MCF 10A (cell line): ENCODE results near the gene DUSP2. TPM values are rescaled to one million over a fixed set of nuclear protein-coding genes. Genes with fewer than 3 reads are reported as not detected.

ENCODE experiments used
- BruUV-seq: library from RNA; stranded (reverse); fragments of 400-500 nt; replicated peaks from 2 replicates; lab custom pipeline; 2021; lab: Mats Ljungman, UMichigan
- CTCF ChIA-PET: fragments of 300-600 bp; sonication (Branson Sonifier 250); formaldehyde crosslinking; extraction: SDS; loops from one replicate; lab custom pipeline; 2021; ENCODE audit warnings: antibody characterized with exemption, inconsistent platforms; lab: Yijun Ruan, JAX
- POLR2A ChIA-PET: fragments of 300-600, 350-650 bp; sonication (Branson Sonifier 250); formaldehyde crosslinking; extraction: SDS; loops from one replicate; lab custom pipeline; 2020; ENCODE audit warnings: antibody characterized with exemption, inconsistent platforms; lab: Yijun Ruan, JAX
- DNase-seq: peaks from one replicate; pipeline ENCODE4 v3.0.0-alpha.2; 2018; ENCODE audit not compliant: unreplicated experiment
- H3K27ac Mint-ChIP-seq: one replicate; pipeline ENCODE4 v1.8.0; 2022; ENCODE audit warnings: mild to moderate bottlenecking, low read depth, mixed read lengths; ENCODE audit not compliant: unreplicated experiment
- H3K27me3 Mint-ChIP-seq: one replicate; pipeline ENCODE4 v1.8.0; 2022; ENCODE audit warnings: mixed read lengths; ENCODE audit not compliant: insufficient read depth, unreplicated experiment
- H3K36me3 Mint-ChIP-seq: one replicate; pipeline ENCODE4 v1.8.0; 2022; ENCODE audit warnings: mild to moderate bottlenecking, moderate library complexity, mixed read lengths; ENCODE audit not compliant: insufficient read depth, unreplicated experiment
- H3K4me1 Mint-ChIP-seq: one replicate; pipeline ENCODE4 v1.8.0; 2022; ENCODE audit warnings: mixed read lengths; ENCODE audit not compliant: insufficient read depth, unreplicated experiment
- H3K4me3 Mint-ChIP-seq: one replicate; pipeline ENCODE4 v1.8.0; 2022; ENCODE audit warnings: mild to moderate bottlenecking, moderate library complexity, mixed read lengths; ENCODE audit not compliant: unreplicated experiment
- H3K9me3 Mint-ChIP-seq: one replicate; pipeline ENCODE4 v1.8.0; 2022; ENCODE audit warnings: mixed read lengths; ENCODE audit not compliant: unreplicated experiment
- CTCF ChIP-seq: fragments of 200-600 bp; IDR thresholded peaks from one replicate; pipeline ENCODE4 v1.8.0; 2022; ENCODE audit warnings: antibody characterized with exemption, mild to moderate bottlenecking; ENCODE audit not compliant: unreplicated experiment
- intact Hi-C: fragments of 100-400 bp; cut with micrococcal nuclease; formaldehyde crosslinking; loops from 2 replicates; pipeline ENCODE4 v1.14.1; 2022
- total RNA-seq: library from RNA; stranded (reverse); gene quantifications from 2 replicates; pipeline ENCODE4 v1.2.3, GENCODE V29; 2022

The DUSP2 gene
- total RNA-seq, 1 experiment from 2014 or later: 3.3 TPM

- no peak for TF ChIP-seq CTCF
- H3K27me3 Mint-ChIP-seq: peaks cover 47% of the 10 kb centered on the region
- no peak overlapping the region for H3K27ac Mint-ChIP-seq
- no TSS peak for BruUV-seq
- H3K9me3 Mint-ChIP-seq: no peaks in the 10 kb centered on the region
- POLR2A ChIA-PET: no interaction called here
- no peaks in the 10 kb centered on the region for H3K4me1 Mint-ChIP-seq
- no peaks in the 10 kb centered on the region for H3K36me3 Mint-ChIP-seq
- intact Hi-C loops: no loop called here
- DNase-seq: no peak
- CTCF ChIA-PET: interaction anchor here (0.6 kb wide), 1 partner anchor 22 kb away, joined by 4 read pairs; no protein-coding TSS in a partner anchor
- no peak overlapping the region for H3K4me3 Mint-ChIP-seq
These were observed 25.0 kb downstream of the DUSP2 start for GRCh38 chr2:96120091-96120720.

- intact Hi-C loops: no loop called here
- BruUV-seq: no TSS peak
- TF ChIP-seq CTCF: no peak
- H3K27ac Mint-ChIP-seq: no peak overlapping the region
- POLR2A ChIA-PET: no interaction called here
- H3K4me3 Mint-ChIP-seq: no peak overlapping the region
- DNase-seq: no peak
- CTCF ChIA-PET: interaction anchor here (1.5 to 3.2 kb wide), 3 partner anchors 17 to 127 kb away, joined by 6 to 24 read pairs (median 19); no protein-coding TSS in a partner anchor
- H3K27me3 Mint-ChIP-seq: peaks cover 42% of the 10 kb centered on the region
- no peaks in the 10 kb centered on the region for H3K9me3 Mint-ChIP-seq
- no peaks in the 10 kb centered on the region for H3K4me1 Mint-ChIP-seq
- no peaks in the 10 kb centered on the region for H3K36me3 Mint-ChIP-seq
These were observed 25.9 kb downstream of the DUSP2 start for GRCh38 chr2:96119389-96119751.

- TF ChIP-seq CTCF: no peak
- no peak overlapping the region for H3K27ac Mint-ChIP-seq
- POLR2A ChIA-PET: no interaction called here
These were observed 26.4 kb downstream of the DUSP2 start for GRCh38 chr2:96118698-96119388.

GRCh38 chr2:96117701-96118588 lies 27.3 kb downstream of the DUSP2 start:
- ChIA-PET POLR2A (no interaction called here), CTCF (interaction anchor here (0.5 to 3.2 kb wide), 22 partner anchors 11 to 1877 kb away, joined by 3 to 24 read pairs (median 5); no protein-coding TSS in a partner anchor)
- Mint-ChIP-seq H3K4me1 (no peaks in the 10 kb centered on the region), H3K4me3 (peak overlapping the region; percentile 38), H3K27ac (no peak overlapping the region), H3K27me3 (peaks cover 40% of the 10 kb centered on the region), H3K36me3 (no peaks in the 10 kb centered on the region), H3K9me3 (no peaks in the 10 kb centered on the region)
- BruUV-seq: no TSS peak
- intact Hi-C loops: no loop called here
- no peak for DNase-seq
- no peak for TF ChIP-seq CTCF

More at GRCh38 chr2:96118698-96119388, 26.4 kb downstream of the DUSP2 start:
- Mint-ChIP-seq H3K27me3 (peaks cover 40% of the 10 kb centered on the region), H3K4me3 (no peak overlapping the region), H3K9me3 (no peaks in the 10 kb centered on the region), H3K36me3 (no peaks in the 10 kb centered on the region), H3K4me1 (no peaks in the 10 kb centered on the region)
- no peak for DNase-seq
- BruUV-seq: no TSS peak
- intact Hi-C loops: no loop called here
- CTCF ChIA-PET: interaction anchor here (0.7 to 3.2 kb wide), 7 partner anchors 11 to 447 kb away, joined by 3 to 24 read pairs (median 6); no protein-coding TSS in a partner anchor
